ENCODE data around the gene DYNLL2. TPM values are rescaled to one million over a fixed set of nuclear protein-coding genes. Genes with fewer than 3 reads are reported as not detected.

The DYNLL2 gene
- total RNA-seq, 1 experiment from 2014 or later: 38.7 TPM

DNA sequence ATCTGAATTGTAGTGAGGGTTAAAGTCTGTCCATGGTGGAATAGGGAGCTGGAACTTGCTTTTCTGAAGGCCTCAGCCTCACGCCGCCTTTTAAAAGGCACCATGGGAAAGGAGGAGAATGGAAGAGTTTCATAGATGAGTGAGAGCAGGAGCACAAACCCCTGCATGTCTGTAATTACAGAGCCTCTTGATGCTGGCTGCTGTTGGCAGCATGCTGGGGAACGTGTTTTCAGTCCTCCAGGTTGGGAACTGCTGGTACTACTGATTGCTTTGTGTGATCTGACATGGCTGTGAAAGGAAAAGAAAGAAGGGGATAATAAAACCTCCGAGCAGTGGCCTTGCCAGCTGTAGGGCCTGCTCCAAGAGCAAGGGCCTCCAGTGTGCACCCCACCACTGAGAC lies 16.8 kb upstream of the DYNLL2 start:
- no peak for DNase-seq
- Histone ChIP-seq H3K27me3 (ENCODE audit: insufficient read depth, low read length) (no peaks in the 10 kb centered on the region), H3K9ac (ENCODE audit: extremely low read depth, insufficient read length, low read length) (no peak overlapping the region), H3K4me2 (ENCODE audit: insufficient read depth, insufficient read length, low read length) (no peak overlapping the region), H3K18ac (ENCODE audit: insufficient read length, low read depth, low read length) (no peak overlapping the region), H4K8ac (replicated peaks; ENCODE audit: insufficient read length, low read depth, low read length) (no peak overlapping the region), H4K20me1 (ENCODE audit: control insufficient read depth, insufficient read depth, insufficient read length) (no peaks in the 10 kb centered on the region), H2BK5ac (ENCODE audit: insufficient read length, low read length) (no peak overlapping the region), H3K79me2 (ENCODE audit: insufficient read depth, low read length) (no peaks in the 10 kb centered on the region), H3K56ac (ENCODE audit: insufficient read length, low read depth, low read length) (no peak overlapping the region), H3K9me3 (ENCODE audit: control insufficient read depth, low read depth, low read length) (no peaks in the 10 kb centered on the region), H2BK120ac (ENCODE audit: low read depth, low read length, poor library complexity, severe bottlenecking) (no peak overlapping the region), H3K23me2 (ENCODE audit: insufficient read length, low read depth, low read length, poor library complexity, severe bottlenecking) (no peaks in the 10 kb centered on the region), H2AK5ac (ENCODE audit: insufficient read length, low read length) (no peak overlapping the region), H3K4ac (ENCODE audit: low read depth, low read length) (no peak overlapping the region), H3K4me1 (ENCODE audit: insufficient read depth, low read length) (no peaks in the 10 kb centered on the region), H3K27ac (ENCODE audit: insufficient read length, low read depth, low read length) (no peak overlapping the region), H3T11ph (ENCODE audit: low read length) (no peak overlapping the region), H3K14ac (ENCODE audit: insufficient read depth, low read length) (no peak overlapping the region), H2AFZ (ENCODE audit: low read length) (no peak overlapping the region), H2BK15ac (ENCODE audit: low read depth, low read length) (no peak overlapping the region), H2BK20ac (ENCODE audit: low read depth, low read length, poor library complexity, severe bottlenecking) (no peak overlapping the region), H3K23ac (ENCODE audit: insufficient read length, low read depth, low read length) (no peak overlapping the region), H4K5ac (ENCODE audit: insufficient read length, low read depth, low read length) (no peak overlapping the region), H4K91ac (ENCODE audit: insufficient read length, low read depth, low read length) (no peak overlapping the region), H3K79me1 (ENCODE audit: insufficient read depth, low read depth, low read length, poor library complexity, severe bottlenecking) (no peaks in the 10 kb centered on the region), H2BK12ac (ENCODE audit: insufficient read length, low read depth, low read length) (no peak overlapping the region)
- H3K4me3 Mint-ChIP-seq: no peak overlapping the region
- no CpG with 5 or more reads among the region's 4 CpGs for WGBS (ENCODE audit: extremely low coverage, insufficient read length, low lambda C conversion rate)
- H3K36me3 Mint-ChIP-seq (ENCODE audit: insufficient read depth in 1 of 3, low read depth in 3 of 3): no peaks in the 10 kb centered on the region; a peak in 1 of 7 replicates
- H3K4me1 Mint-ChIP-seq: no peaks in the 10 kb centered on the region
- H3K9me3 Mint-ChIP-seq: no peaks in the 10 kb centered on the region
- peaks cover 16% of the 10 kb centered on the region for H3K27me3 Mint-ChIP-seq (ENCODE audit: low read depth)
- peak overlapping the region in 1 of 3 experiments; percentile 28; a peak in 2 of 7 replicates for H3K27ac Mint-ChIP-seq
- TF ChIP-seq, protein P1, sequence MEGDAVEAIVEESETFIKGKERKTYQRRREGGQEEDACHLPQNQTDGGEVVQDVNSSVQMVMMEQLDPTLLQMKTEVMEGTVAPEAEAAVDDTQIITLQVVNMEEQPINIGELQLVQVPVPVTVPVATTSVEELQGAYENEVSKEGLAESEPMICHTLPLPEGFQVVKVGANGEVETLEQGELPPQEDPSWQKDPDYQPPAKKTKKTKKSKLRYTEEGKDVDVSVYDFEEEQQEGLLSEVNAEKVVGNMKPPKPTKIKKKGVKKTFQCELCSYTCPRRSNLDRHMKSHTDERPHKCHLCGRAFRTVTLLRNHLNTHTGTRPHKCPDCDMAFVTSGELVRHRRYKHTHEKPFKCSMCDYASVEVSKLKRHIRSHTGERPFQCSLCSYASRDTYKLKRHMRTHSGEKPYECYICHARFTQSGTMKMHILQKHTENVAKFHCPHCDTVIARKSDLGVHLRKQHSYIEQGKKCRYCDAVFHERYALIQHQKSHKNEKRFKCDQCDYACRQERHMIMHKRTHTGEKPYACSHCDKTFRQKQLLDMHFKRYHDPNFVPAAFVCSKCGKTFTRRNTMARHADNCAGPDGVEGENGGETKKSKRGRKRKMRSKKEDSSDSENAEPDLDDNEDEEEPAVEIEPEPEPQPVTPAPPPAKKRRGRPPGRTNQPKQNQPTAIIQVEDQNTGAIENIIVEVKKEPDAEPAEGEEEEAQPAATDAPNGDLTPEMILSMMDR (conservative IDR thresholded peaks at IDR 0.05): no peak

Data from H9 (cell line).